RPMI7951 (cell line): ENCODE data around the gene IL1RAPL1. TPM values are rescaled to one million over a fixed set of nuclear protein-coding genes. Genes with fewer than 3 reads are reported as not detected.

Experiments
- DNase-seq: peaks from one replicate; pipeline ENCODE4 v3.0.0-alpha.2; 2012; ENCODE audit warnings: low read depth
- total RNA-seq: library from RNA; depleted of rRNA; stranded (reverse); fragments of >200 nt; shearing (Covaris generic); gene quantifications from 2 replicates; pipeline ENCODE4 v1.2.3, GENCODE V29; 2014; rRNA removed

IL1RAPL1 gene
- 4.3 and 4.6 TPM in 2 replicates for total RNA-seq

- peak; percentile 22 for DNase-seq
These were observed at the start of gene IL1RAPL1 for GRCh38 chrX:28586981-28587551. Gene IL1RAPL1, plus strand, starts transcription at chrX:28587446.

DNA sequence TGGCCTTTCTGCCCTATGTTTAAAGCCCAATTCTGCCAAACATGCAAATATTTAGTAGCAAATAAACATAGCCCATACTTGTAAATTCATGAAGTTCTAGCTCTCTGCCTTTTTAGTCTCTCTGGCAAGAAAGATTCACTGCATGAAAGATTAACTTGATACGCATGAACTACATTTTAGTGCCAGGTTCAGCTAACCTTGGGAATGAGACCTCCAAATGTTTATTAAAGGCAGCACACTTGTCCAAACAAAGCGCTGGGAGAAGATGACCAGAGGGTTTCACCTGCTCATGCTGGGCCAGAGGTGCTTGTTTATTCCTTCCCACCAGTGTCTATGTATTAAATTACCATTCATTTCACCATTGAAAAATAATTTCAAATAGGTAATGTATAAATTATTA, 44.5 kb upstream of the IL1RAPL1 start:
- DNase-seq = no peak

- no peak for DNase-seq
These were observed 37.4 kb upstream of the IL1RAPL1 start for GRCh38 chrX:28549838-28550237.

DNA sequence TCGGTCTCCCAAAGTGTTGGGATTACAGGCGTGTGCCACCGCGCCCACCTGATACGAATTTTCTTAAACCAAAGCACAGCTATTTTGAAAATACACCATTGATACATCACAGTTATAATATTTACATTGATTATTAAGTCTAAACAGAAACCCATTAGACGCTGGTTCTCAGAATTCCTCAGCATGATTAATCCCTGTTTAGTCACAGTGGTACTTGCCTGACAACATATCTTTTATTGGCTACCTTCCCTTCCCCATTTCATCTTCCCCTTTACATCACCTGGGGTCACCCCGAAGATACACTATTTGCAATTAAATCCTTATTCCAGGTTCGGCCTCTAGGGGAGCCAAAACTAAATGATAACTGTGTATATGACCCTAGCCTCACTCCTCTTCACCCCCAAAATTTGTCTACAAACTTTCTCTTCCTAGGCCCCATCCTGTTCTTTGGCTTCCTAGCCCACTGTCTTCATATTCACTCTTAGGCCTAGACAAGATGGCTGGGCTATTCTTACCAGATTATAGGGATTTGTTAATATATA, 36.8 kb upstream of the IL1RAPL1 start:
- no peak for DNase-seq

GRCh38 chrX:28552322-28552721, 34.9 kb upstream of the IL1RAPL1 start:
- no peak for DNase-seq

- no peak for DNase-seq
These were observed 34.1 kb upstream of the IL1RAPL1 start for GRCh38 chrX:28552882-28553829.

DNA sequence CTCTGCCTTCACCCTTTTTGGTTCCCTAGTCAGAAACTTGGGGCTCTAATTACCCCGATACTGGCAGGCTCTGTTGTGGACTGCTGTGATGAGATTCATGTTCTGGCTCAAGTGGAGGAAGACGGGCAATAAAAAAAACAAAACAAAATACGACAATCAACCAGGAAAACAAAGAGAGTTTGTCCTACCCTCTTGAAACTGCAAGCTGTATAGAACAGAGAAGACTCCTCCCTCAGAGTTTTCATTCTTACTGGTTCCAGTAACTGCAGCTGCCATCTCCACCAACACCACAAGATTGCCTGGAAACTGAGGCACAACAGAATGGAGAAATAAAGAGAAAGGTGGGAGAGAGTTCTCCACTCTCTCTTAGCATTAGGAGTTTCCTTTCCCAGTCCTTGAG, 11.1 kb upstream of the IL1RAPL1 start:
- DNase-seq = no peak

GRCh38 chrX:28581522-28581921, 5.7 kb upstream of the IL1RAPL1 start:
- DNase-seq = no peak

GRCh38 chrX:28582511-28582910, 4.7 kb upstream of the IL1RAPL1 start:
- DNase-seq = no peak

- no peak for DNase-seq
These were observed 3.2 kb upstream of the IL1RAPL1 start for GRCh38 chrX:28584025-28584424.

DNA sequence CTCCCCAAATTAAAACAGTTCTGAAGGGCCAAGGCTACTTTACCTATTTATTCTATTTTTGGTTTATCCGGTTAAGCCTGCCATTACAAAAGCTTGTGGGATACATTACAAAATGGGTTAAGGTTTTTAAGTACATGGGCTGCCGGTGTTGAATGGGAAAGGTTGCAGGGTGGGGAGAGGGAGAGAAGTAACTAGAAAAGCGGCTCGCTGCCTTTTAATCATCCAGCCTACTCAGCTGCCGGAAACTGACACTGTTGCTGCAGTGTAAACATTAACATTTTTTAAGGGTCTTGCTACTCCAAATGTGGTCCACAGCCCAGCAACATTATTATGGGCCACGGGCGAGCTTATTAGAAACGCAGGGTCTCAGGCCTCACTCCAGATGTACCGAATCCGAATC, 1.5 kb upstream of the IL1RAPL1 start:
- DNase-seq = no peak

GRCh38 chrX:28586286-28586685, 960 bp upstream of the IL1RAPL1 start:
- DNase-seq = no peak

GRCh38 chrX:28589046-28589445, 1.8 kb downstream of the IL1RAPL1 start:
- no peak for DNase-seq

DNA sequence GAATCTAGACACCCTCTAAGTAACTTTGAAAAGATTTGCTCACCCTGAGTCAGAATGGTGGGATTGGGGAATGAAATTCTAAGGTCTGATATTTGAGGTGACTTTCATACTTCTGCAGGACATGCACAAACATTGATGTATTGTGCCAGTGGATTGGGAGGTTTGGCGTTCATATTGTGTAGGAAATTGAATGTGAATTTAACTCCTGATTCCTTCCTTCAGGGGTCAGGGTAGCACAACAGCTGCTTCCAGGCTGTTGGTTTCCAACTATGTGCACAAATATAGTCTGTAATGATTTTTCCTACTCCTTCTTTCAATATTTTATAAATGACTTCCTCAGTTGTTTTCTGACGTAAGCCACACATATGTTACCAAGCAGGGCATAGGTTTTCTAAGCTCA, 3.1 kb downstream of the IL1RAPL1 start:
- DNase-seq = no peak

DNA sequence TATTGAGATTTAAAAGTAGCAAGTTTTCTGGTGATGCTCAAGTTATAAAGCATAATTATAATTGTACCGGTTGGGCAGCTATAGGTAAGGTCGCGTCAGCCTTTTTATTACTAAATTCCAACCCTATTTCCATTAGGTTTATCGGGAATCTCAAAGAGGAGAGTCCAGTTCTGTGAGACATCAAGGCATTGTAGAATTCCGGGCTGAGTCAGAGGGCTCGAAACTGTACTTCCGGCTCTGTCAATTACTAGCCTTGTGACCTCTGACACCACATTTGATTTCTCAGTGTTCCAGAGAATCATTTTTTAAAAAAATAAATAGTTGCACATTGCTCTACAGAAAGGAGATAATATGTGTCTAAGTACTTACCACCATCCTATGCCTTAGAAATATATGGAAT, 4.3 kb downstream of the IL1RAPL1 start:
- DNase-seq = no peak

- no peak for DNase-seq
These were observed 8.1 kb downstream of the IL1RAPL1 start for GRCh38 chrX:28595346-28595745.

- DNase-seq = no peak
These were observed 12.7 kb downstream of the IL1RAPL1 start for GRCh38 chrX:28599957-28600356.

DNA sequence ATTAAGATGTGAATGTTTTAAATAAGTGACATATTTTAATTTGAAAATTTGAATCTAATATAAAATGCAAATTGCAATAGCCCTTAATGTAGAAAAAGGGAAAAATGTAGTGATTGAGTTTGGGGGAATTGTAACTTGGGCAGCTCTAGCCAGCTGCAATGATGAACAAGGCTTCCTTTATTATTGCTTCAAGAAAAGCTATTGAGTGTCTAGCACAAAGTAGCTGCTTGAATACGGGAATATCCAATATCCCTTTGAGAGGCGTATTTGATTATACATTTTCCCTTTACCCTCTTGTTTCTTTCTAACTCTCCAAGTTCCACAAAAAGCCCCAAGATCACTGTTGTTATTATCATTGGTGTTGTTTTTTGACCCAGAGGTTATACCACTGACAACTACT, 21.8 kb downstream of the IL1RAPL1 start:
- DNase-seq = no peak

GRCh38 chrX:28609917-28610613, 22.8 kb downstream of the IL1RAPL1 start:
- DNase-seq = no peak

DNA sequence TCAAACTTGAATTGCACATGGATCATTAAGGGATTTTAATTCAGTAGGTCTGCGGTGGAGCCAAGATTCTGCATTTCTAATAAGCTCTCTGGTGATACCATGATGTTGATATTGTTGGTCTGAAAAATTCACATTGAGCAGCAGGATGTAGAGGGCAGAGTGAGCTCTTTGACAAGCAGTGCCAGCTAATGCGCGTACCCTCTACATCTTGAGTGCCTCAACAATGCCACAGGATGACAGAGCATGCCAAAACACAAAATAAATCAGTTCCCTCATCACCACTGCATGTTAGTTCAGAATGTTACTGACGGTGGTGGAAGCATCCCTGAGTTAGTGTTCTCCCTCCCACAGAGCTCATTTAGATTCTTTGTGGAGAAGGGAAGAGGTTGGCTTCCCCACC, 23.5 kb downstream of the IL1RAPL1 start:
- no peak for DNase-seq

DNA sequence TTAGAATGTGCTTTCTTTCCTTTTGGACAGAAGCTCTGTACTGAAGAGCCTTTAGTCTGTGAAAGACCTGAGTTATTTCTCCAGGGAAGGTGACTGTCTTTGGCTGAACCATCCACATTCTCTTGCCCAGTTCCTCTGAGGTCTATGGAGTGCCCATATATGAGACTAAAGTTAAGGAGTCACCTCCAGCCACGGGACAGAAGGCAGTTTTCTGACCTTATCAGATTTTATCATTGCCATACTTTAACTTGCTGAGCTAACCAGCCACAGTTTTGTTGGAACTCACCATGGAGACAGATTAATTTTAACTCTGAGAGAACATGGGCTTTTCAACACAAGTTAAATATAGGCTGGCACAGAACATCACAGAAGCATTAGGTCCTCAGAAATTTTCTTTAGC, 26.3 kb downstream of the IL1RAPL1 start:
- DNase-seq = no peak

DNA sequence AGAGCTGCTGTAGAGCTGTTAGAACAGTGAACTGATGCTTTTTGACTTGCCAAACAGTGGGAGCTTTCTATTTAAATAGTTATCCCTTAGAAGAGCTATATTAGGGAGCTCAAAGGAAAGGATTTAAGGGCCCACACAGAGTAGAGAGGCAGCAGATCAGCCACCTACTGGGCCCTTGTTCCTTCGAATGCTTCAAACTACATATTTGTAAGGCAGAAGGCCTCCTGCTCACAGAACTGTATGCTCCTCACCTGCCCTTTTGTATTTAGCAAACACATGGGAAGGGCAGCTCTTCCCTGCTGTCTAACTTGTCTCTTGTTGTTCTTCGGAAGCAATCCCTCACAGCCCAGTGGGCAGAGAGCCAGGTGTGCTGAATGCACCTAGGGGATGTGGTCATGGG, 38.0 kb downstream of the IL1RAPL1 start:
- DNase-seq = no peak
